Putamen (tissue), 1 donor: ENCODE results near the gene EFEMP1.

Source experiments
- DNase-seq: peaks from one replicate; pipeline ENCODE4 v3.0.0-alpha.2; 2016; ENCODE audit warnings: low spot score

The EFEMP1 gene

DNA sequence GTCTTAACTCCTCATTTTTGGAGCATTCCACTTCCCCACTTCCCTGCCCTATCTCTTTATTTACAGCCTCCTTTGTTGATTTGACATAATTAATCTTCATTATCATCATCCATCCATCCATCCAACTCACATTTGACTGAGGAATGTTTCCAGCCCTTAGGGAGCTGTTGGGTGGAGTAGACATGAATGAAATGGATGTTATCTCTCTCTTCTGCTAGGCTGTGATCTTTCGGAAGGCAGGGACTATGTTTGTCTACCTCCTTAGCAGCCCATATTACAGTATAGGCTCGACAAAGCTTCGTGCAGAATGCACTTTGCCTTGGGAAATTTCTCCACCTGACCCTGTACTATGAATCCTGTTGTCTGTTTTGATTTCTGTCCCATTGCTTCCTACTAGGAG lies 7.7 kb upstream of the EFEMP1 start:
- no peak for DNase-seq

DNA sequence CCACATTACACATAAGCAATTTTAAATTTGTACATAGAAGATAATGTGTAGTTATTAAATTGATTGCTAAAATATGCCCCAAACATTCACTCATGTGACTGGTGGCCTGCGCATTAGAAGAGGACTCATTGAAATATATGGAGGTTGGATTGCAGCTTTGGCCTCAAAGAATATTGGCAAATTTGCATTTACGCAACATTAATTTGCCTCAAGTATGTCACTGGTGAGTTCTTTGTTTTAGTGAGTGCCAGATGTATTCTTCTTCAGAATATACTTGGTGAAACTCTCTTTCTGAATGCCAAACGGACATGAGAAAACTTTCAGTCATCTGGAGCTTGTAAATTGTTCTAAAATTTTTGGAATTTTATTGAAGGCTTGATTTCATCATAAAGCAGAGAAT lies 5.9 kb upstream of the EFEMP1 start:
- no peak for DNase-seq

DNA sequence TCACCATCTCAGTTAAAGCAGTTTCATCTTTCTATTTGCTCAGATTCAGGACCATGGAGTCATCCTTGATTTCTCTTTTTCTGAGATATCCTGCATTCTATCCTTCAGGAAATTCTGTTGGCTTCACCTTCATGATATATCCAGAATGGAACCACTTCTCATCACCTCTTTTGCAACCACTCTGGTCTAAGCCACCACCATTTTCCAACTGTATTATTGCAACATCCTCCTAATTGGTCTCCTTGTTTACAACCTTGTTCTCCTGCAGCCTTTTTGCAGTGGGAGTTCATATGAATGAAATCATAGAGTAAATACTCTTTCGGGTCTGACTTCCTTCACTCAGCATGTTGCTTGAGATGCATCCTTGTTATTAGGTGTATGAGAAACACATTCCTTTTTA lies 3.4 kb upstream of the EFEMP1 start:
- DNase-seq: no peak

DNA sequence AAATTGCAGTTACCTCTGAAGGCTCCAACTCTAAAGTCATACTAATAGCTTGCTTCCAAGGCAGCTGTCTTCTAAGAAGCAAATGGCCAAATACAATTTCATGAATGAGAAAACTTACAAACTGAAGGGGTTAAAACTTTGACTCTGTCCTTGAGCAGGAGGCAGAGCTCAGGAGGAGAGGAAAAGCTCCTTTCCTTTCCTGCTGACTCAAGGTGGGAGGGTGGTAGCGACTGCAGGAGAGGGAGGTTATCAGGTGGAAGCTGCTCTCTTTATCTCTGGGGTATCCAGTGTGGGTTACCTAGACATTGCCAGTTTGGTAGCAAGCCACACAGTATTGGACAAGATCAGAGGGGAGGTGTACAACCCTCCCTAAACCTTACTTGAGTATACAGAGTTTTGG lies 2.7 kb upstream of the EFEMP1 start:
- DNase-seq: no peak

DNA sequence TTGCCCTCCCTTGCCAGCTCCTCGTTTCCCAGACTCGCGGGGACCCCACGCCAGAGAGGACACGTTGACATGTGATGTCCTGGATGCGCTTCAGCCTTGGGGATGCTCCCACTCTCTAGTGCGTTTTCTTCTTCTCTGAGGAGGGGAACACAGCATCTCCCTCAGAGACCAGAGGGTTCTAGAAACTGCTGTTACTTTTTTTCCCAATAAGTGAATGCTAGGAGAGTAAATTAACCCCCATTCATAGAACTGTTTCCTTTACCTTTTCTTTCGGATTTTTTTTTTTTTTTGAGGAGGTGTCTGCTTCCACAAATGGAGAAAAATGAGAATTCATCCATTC lies 370 bp upstream of the EFEMP1 start:
- DNase-seq: no peak

DNA sequence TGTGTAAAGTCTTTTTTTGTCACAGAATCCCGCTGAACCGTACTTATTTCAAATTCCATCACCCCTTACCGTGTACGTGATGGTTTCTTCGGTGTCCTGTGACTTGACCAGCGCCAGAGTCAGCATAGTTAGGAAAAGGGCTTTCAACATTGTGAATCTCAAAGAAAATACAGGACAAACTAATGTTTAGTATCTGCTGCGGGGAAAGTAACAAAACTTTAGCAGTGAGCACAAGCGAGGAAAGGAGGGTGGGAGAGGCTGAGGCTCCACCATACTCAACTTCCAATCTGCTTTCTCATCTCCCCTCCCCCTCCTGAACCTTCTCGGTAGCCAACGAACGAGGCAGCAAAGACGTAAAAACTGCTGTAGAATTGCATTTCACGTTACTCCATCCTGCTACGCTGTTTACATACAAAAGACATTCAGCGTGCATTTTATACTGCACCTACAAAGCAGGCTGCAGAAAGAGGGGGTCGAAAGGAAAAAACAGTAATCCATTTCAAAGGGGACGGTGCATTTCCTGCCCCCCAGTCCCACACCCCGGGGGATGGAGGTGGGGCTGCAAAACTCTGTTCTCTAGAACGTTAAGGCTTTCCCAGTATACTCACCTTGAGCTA lies 1.2 kb downstream of the EFEMP1 start:
- no peak for DNase-seq

DNA sequence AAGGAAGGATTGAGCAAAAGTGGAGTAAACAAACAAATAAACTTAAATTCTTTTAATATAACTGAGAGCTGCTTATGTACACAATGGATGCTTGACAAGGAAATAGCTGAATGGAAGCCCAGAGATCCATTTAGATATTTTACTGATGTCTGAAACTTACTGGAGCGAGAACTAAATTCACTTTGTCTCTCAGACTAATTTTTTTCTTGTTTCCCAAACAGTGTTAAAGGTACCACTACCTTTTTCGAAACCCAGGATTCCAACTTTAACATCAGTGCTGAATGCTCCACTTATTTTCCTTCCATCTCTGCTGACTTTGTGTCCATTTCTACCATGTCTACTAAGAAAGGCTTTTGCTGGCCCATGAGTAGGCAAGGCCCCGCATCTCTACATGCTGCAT lies 4.0 kb downstream of the EFEMP1 start:
- DNase-seq: no peak

DNA sequence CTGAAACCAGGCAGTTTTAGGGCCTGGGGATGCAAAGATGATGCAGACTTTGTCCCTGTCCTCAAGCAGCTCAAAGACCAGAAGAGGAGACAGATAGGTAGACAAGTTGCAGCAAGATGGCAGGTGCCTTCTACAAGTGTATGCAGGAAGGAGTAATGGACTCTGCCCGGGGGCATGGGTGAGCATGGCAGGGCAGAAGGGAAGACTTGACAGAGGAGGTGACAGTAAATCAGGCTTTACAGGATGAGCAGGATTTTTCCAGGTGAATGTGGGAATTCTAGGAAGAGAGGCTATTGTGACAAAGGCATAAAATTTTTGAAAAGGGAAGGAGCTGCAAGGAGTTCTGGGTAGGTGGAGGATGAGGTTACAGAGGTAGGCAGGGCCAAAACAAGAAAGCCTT lies 4.7 kb downstream of the EFEMP1 start:
- no peak for DNase-seq

DNA sequence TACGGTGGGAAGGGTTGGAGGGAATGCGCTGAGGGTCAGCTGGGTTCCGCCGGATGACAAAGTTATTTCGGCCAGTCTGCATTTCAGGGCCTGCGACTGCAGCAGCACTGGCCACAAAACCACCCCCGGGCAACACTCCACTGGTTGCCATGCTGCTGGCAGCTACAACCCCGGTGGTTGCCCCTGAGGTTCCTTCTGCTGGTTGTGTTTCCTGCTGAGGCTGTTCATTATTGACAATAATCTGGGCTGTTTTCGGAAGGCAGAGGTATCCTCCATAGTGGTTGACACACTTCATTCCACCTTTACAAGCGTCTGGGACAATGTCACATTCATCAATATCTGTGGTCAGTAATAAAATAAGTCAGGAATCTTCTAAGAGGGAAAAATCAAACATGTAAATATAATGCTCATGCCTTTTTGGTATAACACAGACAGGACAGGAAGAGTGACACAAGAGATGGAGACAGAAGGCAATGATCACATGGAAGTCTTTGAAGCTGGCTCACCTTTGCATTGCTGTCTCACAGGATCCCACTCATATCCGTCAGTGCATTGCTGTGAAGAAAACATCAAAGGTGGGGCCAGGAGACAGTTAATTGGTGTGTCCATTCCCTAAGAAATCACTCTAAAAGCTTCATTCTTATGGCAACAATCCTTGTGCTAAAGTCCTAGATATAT lies 5.7 kb downstream of the EFEMP1 start:
- DNase-seq: no peak

DNA sequence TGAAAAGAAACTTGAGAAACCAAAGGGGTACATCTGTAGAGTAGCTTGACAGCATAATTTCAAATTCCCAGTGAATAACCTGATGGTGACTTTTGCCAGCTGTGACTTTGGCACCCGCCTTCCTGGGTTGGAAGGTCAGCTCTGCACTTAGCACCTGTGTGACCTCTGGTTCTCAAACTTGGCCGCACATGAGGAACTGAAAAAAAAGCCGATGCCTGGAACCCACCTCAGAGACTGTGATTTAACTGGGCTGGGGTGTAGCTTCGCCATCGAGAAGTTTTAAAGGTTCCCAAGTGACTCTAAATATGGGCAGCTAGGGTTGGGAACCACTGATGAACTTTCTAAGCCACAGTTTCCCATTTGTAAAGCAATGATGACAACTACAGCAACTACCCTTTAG lies 6.5 kb downstream of the EFEMP1 start:
- DNase-seq: no peak

DNA sequence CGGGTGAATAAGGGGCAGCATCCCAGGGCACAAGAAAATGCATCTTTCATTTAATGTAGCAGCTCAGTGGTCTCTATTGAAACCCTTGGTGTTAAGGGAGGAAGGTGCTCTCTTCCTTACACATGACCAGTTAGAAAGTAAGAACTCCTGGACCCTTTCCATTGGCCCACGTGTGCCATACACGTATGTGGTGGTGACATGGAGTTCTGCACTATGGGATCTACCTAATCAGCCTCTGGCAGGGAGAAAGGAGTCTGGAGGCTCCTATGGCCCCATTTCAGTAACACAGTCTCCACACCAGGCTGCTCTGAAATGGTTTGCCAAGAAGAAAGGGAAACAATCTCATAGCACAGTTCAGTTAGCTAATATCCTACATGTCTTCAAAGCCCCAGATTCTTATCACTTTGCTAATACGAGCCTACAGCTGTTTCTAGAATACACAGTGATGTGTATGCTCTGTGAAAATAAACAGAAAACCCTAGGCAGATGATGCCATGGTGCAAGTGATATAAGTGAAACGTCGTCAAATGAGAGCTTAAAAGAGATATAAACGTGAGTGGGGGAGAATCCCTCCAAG lies 7.0 kb downstream of the EFEMP1 start:
- no peak for DNase-seq

DNA sequence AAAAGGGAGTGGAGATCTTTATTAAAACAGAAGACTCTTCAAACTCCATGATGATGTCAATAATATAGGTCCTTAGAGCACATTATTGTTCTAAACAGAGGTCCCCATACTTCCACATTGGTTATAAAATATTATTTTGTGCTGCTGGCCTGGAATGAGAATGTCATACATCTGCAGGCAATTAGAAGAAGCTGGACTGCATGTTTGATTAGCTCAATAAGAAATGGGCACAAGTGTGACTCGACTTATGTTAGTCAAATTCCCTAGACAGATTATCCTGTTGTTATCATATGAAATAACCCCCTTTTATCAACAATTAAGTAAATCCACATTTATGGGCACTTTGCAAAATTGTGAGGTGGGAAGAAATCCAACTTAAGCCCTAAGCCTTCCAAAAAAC lies 8.8 kb downstream of the EFEMP1 start:
- DNase-seq: no peak

DNA sequence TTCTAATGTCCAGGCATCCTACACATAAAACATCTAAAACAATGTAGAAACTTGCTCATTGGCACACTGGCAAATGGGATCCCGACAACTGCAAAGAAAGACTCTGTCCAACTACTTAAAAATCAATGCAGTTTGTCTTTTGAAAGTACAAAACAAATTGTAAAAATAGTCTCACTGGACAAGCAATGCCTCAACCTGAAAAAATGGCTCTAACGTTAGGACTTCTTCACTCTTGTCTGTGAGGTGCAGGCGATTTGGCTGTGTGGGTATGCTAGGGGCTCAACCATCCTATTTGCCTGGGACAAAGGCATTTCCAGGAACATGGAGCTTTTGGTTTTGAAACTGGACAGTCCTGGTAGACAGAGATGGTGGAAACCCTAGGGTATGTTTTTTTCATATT lies 10.7 kb downstream of the EFEMP1 start:
- DNase-seq: no peak

DNA sequence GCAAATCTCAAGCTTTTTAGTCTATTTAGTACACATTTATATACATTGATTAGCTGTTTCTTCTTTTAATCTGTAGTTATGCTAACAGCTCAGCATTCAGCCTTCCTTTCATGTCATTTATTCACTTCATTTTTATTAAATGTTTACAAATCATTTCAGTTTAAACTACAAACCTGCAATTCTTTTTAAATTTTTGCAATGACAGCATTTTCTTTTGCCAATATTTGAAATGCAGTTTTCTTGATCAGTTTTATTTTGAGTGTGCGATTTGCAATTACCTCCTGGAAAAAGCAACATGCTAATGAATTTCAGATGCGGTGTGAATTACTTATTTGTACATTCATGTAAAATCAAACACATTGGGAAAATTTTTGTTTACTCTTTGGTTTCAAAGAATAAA lies 13.5 kb downstream of the EFEMP1 start:
- no peak for DNase-seq

DNA sequence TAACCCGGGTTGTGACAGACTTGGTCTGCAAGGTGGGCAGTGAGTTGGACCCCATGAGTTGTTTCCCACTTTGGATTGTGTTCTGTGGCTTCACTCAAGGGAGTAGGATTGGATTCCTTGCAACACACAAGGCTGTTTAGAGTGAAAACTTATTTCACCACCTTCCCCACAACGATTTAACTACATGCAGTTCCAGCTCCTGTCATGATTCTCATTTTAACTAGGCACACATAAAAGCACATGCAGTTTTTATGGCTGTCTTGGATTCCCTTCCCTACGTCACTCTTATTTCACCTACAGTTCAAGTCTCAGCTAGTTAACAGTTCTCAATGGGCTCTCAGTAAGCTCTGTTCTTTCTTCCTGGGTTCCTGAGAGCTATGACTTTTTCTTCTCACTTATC lies 15.9 kb downstream of the EFEMP1 start:
- DNase-seq: no peak

DNA sequence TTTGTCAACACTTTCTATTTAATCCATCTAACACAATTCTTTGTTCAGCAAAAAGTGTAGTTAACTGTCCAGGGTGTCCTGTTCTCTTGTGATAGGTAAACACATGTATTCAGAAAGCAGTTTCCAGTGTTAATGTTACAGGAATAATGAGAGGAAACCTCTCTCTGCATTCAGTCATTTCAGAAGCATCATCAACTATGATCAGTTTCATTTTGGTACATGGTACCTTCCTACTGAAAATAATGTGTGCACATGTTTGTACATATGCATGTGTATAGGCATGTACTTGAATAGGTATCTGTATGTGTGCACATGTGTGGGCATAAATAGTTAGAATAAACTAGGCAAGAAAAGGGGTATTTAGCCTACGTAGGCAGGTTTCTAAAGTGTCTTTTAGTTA lies 16.6 kb downstream of the EFEMP1 start:
- no peak for DNase-seq

DNA sequence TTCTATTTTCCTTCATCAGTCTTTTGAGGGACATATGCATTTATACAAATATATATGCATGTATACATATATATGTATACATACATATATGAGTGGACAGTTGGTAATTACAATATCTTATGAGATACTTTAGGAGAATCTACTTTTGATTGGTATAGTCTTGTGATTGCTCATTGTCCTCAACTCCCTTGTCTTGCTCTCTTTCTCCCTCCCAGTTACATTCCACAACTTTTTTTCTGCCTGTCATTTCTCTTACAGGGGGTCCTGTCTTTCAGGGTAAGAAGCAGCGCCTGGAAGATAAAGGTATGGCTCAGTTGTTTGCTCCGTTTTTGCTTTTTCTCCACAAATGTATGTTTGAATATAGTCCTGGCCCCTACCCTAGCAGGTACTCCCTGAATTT lies 19.9 kb downstream of the EFEMP1 start:
- DNase-seq: no peak

DNA sequence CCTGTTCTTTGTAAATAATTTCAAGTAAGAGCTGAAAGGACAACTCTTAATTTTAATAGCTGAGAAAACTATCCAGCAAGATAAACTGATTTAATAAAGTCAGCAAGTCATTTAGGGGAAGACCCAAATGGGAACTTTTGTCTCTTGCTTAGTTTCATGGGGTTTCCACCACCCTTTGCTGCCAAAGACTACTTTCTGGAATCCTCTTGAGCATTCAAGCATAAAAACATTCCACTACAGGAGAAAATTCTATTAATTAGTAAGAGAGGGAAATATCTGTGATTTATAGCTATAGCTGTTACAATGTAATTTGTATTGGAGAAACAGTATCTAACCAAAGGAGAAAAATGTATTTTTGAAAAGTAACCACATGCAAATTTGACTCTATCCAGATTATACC lies 20.6 kb downstream of the EFEMP1 start:
- no peak for DNase-seq

DNA sequence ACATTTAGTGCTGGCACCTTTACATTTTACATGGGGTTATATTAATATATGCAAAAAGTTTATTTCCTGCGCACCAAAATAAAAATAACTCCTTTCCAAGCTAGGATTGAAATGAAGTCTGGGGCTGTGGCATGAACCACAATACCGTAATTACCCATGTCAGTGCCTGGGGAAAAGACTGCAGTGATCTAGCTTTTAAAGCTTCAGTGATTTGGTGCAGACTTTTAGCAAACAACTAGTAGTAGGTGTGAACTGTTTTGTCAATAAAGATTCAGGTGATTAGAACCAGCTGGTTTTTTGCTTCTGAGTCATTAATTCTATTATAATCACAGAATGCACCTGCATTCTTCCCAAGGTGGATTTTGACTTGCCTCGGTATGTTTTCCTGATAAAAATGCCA lies 21.2 kb downstream of the EFEMP1 start:
- DNase-seq: no peak

DNA sequence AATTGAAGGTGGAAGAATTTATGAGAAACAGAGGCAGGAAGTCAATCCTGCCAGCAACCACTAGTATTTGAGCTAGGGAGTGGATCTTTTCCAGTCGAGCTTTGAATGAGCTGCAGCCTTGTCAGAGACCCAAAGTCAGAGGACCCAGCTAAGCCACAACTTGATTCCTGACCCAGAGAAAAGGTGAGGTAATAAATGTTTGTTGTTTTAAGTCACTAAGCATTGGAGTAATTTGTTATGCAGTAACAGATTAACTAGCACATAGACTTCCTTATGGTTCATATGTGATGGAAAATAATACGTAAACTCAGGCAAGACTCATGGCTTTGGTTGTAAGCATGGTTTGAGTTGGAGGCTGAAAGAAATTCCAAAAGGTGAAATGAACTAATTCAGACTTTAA lies 21.6 kb downstream of the EFEMP1 start:
- DNase-seq: no peak

DNA sequence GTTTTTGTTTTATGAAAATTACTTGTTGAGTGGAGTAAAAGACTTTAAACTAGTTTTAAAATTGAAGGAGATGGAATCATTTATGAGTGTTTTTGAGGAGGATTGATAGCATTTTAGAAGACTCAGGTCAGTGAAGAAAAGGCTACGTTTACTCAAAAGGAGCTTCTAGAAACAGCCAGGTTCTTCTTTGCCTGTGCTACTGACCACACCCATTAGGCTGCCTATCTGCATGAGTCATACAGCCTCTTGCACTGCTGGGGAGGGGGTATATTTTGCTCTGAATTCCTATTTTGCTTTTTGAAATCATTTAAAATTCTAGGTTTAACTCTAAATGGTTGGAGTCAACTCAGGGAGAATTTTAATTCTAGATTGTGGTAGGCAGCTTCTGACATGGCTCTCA lies 22.3 kb downstream of the EFEMP1 start:
- no peak for DNase-seq

DNA sequence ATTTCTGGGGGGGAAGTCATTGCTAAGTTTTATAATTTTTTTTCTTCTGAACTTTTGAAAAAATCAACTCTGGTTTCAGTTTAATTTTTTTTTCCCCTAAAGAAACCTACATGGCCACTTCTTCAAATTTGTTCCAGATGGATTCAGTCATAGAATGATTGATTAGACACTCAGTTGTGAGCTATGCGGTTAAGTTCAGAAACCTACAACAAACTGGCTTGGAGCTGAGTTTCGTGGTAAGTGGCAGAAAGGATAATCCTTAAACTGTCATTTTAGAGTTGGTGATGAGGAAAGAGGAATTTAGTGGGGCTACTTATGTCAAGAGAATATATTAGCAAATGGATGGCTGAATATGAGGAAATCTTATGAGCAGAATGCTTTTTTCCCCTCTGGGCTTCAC lies 23.7 kb downstream of the EFEMP1 start:
- no peak for DNase-seq

DNA sequence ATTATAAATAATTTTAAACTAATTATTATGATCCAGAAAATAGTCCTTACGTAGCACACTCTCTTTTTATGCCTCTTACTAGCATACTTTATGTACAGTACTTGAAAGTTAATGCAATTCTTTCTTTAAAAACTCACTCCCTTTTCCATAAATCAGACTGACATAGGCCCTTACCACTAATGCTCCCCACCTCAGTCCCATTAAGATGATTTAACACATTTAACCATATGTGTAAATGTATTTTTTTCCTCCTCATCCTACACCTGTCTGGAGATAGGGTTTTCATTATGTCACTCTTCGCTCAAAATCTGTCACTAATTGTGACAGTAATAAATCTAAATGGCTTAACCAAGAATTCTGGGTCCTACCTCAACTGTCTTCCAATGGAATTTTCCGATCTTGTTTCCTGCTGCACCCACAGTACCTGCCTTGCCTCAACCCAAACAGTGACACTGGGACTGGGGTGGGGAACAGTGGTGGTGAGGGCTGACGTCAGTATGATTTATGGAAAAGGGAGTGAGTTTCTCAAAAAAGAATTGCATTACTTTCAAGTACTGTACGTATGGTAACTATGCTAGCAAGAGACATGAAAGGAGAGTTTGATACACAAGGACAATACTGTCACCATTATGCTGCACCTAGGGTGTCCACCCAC lies 25.1 kb downstream of the EFEMP1 start:
- no peak for DNase-seq

DNA sequence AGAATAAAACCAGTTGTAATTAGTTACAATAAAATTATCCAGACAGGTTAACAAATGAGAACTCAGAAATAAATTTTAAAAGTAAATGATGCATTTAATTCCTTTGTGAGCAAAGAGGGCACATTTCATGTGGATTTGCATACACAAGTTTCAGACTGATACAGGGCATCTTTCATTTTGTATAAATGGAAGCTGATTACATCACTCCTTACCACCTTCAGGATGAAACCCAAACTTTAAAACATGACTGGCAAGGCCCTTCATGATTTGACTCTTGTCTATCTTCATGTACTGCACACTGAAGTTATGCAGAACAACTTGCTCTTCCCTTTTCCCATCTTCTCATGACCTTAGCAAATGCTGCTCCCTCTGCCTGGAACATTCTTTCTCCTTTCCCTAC lies 26.9 kb downstream of the EFEMP1 start:
- DNase-seq: no peak
